Measurements from ENCODE around the gene ALDOC. TPM values are rescaled to one million over a fixed set of nuclear protein-coding genes. Genes with fewer than 3 reads are reported as not detected.

The ALDOC gene
- total and polyA plus RNA-seq, 10 of the 15 experiments (the other 5 are each of a cell fraction or from before 2014, with no cell fraction given): 16.0 to 268 (median 78.2) TPM

- in situ Hi-C loops (cut with MboI): no loop called here
- ATAC-seq (no peak), FAIRE-seq (no peak), DNase-seq (ENCODE audit: low read depth, low spot score) (no peak)
- Histone ChIP-seq H3K4me1 (ENCODE audit: control insufficient read depth, insufficient read depth, low read length) (no peaks in the 10 kb centered on the region), H2AFZ (ENCODE audit: control insufficient read depth, low read depth, low read length) (no peak overlapping the region), H3K9ac (ENCODE audit: control insufficient read depth, insufficient read depth, low read length) (no peak overlapping the region), H3K4me3 (no peak overlapping the region), H3K9me3 (replicated peaks; ENCODE audit: control insufficient read depth, insufficient read depth, low read length) (no peaks in the 10 kb centered on the region), H3K79me2 (ENCODE audit: control insufficient read depth, insufficient read depth, low read length) (no peaks in the 10 kb centered on the region), H4K20me1 (ENCODE audit: control insufficient read depth, insufficient read depth) (no peaks in the 10 kb centered on the region), H3K27ac (ENCODE audit: control insufficient read depth, insufficient read depth) (no peak overlapping the region), H3K36me3 (ENCODE audit: control insufficient read depth in 2 of 2, insufficient read depth in 2 of 2, low read length in 1 of 2) (no peaks in the 10 kb centered on the region; a peak in 1 of 4 replicates), H3K4me2 (ENCODE audit: control insufficient read depth, insufficient read depth) (no peak overlapping the region), H3K27me3 (replicated peaks in 1 of 2; ENCODE audit: control insufficient read depth in 2 of 2, insufficient read depth in 2 of 2, low read length in 1 of 2) (no peaks in the 10 kb centered on the region; a peak in 1 of 4 replicates)
- ChIA-PET RAD21 (ENCODE audit: unreplicated experiment) (no interaction called here), POLR2A (interaction anchor here (0.6 kb wide), 2 partner anchors 15 to 131 kb away, joined by 3 to 4 read pairs; no protein-coding TSS in a partner anchor), CTCF (interaction anchor here (1.2 to 1.5 kb wide), 2 partner anchors 12 to 32 kb away, joined by 3 to 4 read pairs; no protein-coding TSS in a partner anchor), SMC1A (ENCODE audit: uncharacterized antibody, unreplicated experiment) (interaction anchor here (1.5 kb wide), 1 partner anchor 44 kb away, joined by 3 read pairs; no protein-coding TSS in a partner anchor)
- no TSS peak for BruUV-seq (replicated peaks)
- 11% methylated on average over 3 of the region's 3 CpGs for WGBS (ENCODE audit: insufficient coverage, insufficient replicate concordance, low lambda C conversion rate, missing lambda C conversion rate)
- intact Hi-C loops (cut with micrococcal nuclease; ENCODE audit: unreplicated experiment): no loop called here
- TF ChIP-seq ZBTB40 (IDR thresholded peaks at IDR 0.05; ENCODE audit: borderline replicate concordance) (no peak), STAT3 (IDR thresholded peaks at IDR 0.05; ENCODE audit: low read depth, low read length) (no peak), MTA2 (IDR thresholded peaks at IDR 0.05; ENCODE audit: low read depth) (no peak), SMAD5 (IDR thresholded peaks at IDR 0.05; ENCODE audit: low read depth) (no peak), PML (IDR thresholded peaks at IDR 0.05; ENCODE audit: low read length) (no peak), ETV6 (conservative IDR thresholded peaks at IDR 0.05 in 1 of 2, IDR thresholded peaks at IDR 0.05 in 1 of 2; ENCODE audit: borderline replicate concordance in 1 of 2, low read depth in 1 of 2) (no peak), ELK1 (IDR thresholded peaks at IDR 0.05; ENCODE audit: low read depth, low read length) (no peak), ESRRA (IDR thresholded peaks at IDR 0.05; ENCODE audit: low read length) (no peak), LARP7 (IDR thresholded peaks at IDR 0.05) (no peak), NRF1 (conservative IDR thresholded peaks at IDR 0.05; ENCODE audit: low read depth, low read length) (no peak), CBX5 (IDR thresholded peaks at IDR 0.05; ENCODE audit: low read depth) (no peak), CTCF (IDR thresholded peaks at IDR 0.05 in 2 of 3, conservative IDR thresholded peaks at IDR 0.05 in 1 of 3; ENCODE audit: control insufficient read depth in 2 of 3, extremely low read depth in 1 of 3, insufficient read depth in 1 of 3, low read depth in 3 of 3, low read length in 3 of 3) (no peak), SMARCA5 (IDR thresholded peaks at IDR 0.05) (no peak)
These were observed 47.7 kb downstream of the ALDOC start for GRCh38 chr17:28529013-28529400.
